Heart left ventricle (tissue), 16 donors: ENCODE data around the gene SHROOM3. TPM values are rescaled to one million over a fixed set of nuclear protein-coding genes. Genes with fewer than 3 reads are reported as not detected.

Source experiments
- ATAC-seq, 4 donors: fragments of 200-7000 bp; cut with Tn5 transposase; one replicate each; pipeline ENCODE4 v1.9.1; 2020 to 2022; ENCODE audit warnings: moderate library complexity in 4 of 4, mild to moderate bottlenecking in 3 of 4, moderate number of reproducible peaks in 1 of 4
- DNase-seq, 5 donors: peaks; one replicate each; pipeline ENCODE4 v3.0.0-alpha.2; 2020
- H3K27ac ChIP-seq, 12 donors: fragments of 200-600 bp; sonication (generic) in 4 of 12; one replicate each; pipeline versions ENCODE4 v1.5.0 to v1.8.0; 2016 to 2022; ENCODE audit warnings: mild to moderate bottlenecking in 2 of 12
- H3K27me3 ChIP-seq, 9 donors: fragments of 200-600 bp; sonication (generic) in 2 of 9; one replicate each; pipeline versions ENCODE4 v1.5.1 to v1.8.0; 2016 to 2022; ENCODE audit warnings: mild to moderate bottlenecking in 3 of 9
- H3K36me3 ChIP-seq, 9 donors: fragments of 200-600 bp; sonication (generic) in 2 of 9; one replicate each; pipeline versions ENCODE4 v1.5.0 to v1.8.0; 2018 to 2022; ENCODE audit warnings: mild to moderate bottlenecking in 2 of 9
- H3K4me1 ChIP-seq, 12 donors: fragments of 200-600 bp; sonication (generic) in 4 of 12; one replicate each; pipeline versions ENCODE4 v1.5.0 to v1.8.0; 2016 to 2022; ENCODE audit warnings: mild to moderate bottlenecking in 3 of 12
- H3K4me3 ChIP-seq, 12 donors: fragments of 200-600 bp; sonication (generic) in 4 of 12; one replicate each; pipeline versions ENCODE4 v1.5.0 to v1.8.0; 2017 to 2022; ENCODE audit warnings: mild to moderate bottlenecking in 9 of 12, moderate library complexity in 4 of 12
- H3K9me3 ChIP-seq, 12 donors: fragments of 200-600 bp; sonication (generic) in 4 of 12; one replicate each; pipeline versions ENCODE4 v1.5.0 to v1.8.0; 2016 to 2022; ENCODE audit warnings: mild to moderate bottlenecking in 1 of 12
- CTCF ChIP-seq, 12 donors: fragments of 200-600 bp; sonication (generic) in 4 of 12; IDR thresholded peaks; one replicate each; pipeline versions ENCODE4 v1.5.0 to v1.8.0; 2018 to 2022; ENCODE audit warnings: antibody characterized with exemption in 12 of 12, mild to moderate bottlenecking in 5 of 12
- POLR2A ChIP-seq, 2 donors: fragments of 450-650 bp; IDR thresholded peaks; one replicate each; pipeline ENCODE4 v1.6.1; 2017; ENCODE audit warnings: antibody characterized with exemption in 2 of 2, mild to moderate bottlenecking in 2 of 2, moderate library complexity in 2 of 2
- WGBS, 4 donors: extraction: QIAGEN DNeasy Blood & Tissue Kit in 2 of 4; methylation state at CpG; one replicate each; pipeline versions ENCODE4 v1.1.5 to v1.1.7; 2013 to 2018; 5-methylcytosine and 5-hydroxymethylcytosine counted together
- intact Hi-C, 10 donors: fragments of 100-400 bp; cut with DNase I; formaldehyde crosslinking; loops; one replicate each; pipeline versions ENCODE4 v1.11.1 to v1.14.2; 2022
- polyA plus RNA-seq, 2 donors: library from polyadenylated mRNA; stranded (reverse); fragments of 200-250 nt; gene quantifications; one replicate each; pipeline ENCODE4 v1.2.3, GENCODE V29; 2013
- total RNA-seq, 9 donors: library from RNA; depleted of rRNA in 2 of 9; stranded (reverse); fragments of >200 nt in 2 of 9; fragmentation: NEBNext Ultra II Directional in 3 of 9; extraction: Animal tissue kit (Norgen Biotek cat#: 25700) in 3 of 9; gene quantifications; one replicate each; pipeline versions ENCODE4 v1.1.0 to v1.2.4, GENCODE V29; 2016 to 2023
- donor health status: ischemic (EF 13 %, LVEDD 7.1; RV severe dilation, severe dysfunction).
- donor health status: healthy with polysubstance abuse.
- donor health status: DM: no; HTN: yes; CAD: no.
- donor health status: DM: no; HTN: no; CAD: no.
- donor health status: ischemic (EF 25% LVEDD 6.9; RV normal size, moderate dysfunction).
- donor health status: ischemic (EF 25% LVEDD 5.7; RV mildly dilated, moderate dysfunction).
- donor health status: healthy.
- donor health status: DM: yes; HTN: yes; CAD: no.
- donor health status: ischemic (EF 35%, LVEDD 5.7; RV mildly dilated, moderate dysfunction).
- donor health status: nonischemic (EF 11% LVEDD 7.7; RV severe dilation, severe dysfunction).
- donor health status: DM: yes; HTN: yes; CAD: no.
- donor health status: PGD.
- donor health status: ischemic (EF 29% LVEDD 5.4; RV normal size, mild dysfunction).
- donor health status: nonischemic (EF 23%, LVEDD 6.1; RV moderate dilation, normal function).

Gene SHROOM3
- total and polyA plus RNA-seq, 11 donors = 4.6 to 38.5 (median 20.3) TPM

- no peaks in the 10 kb centered on the region for H3K9me3 ChIP-seq
- TF ChIP-seq POLR2A (IDR thresholded peaks at IDR 0.05) (no peak), CTCF (IDR thresholded peaks at IDR 0.05) (no peak)
- no peaks in the 10 kb centered on the region for H3K36me3 ChIP-seq
- no peak for ATAC-seq
- no peak overlapping the region for H3K27ac ChIP-seq
- H3K27me3 ChIP-seq = no peaks in the 10 kb centered on the region
- intact Hi-C loops = no loop called here
- no peak overlapping the region for H3K4me3 ChIP-seq
- H3K4me1 ChIP-seq = peaks cover 0 to 22% (median 5%) of the 10 kb centered on the region in 12 donors
- DNase-seq = no peak
Measured at GRCh38 chr4:76538296-76538695, 103.3 kb downstream of the SHROOM3 start.

GRCh38 chr4:76539979-76540378, 105.0 kb downstream of the SHROOM3 start:
- ATAC-seq = peak in 1 of 4 donors; percentile 54
- H3K27ac ChIP-seq = peak overlapping the region in 1 of 12 donors; percentile 61

GRCh38 chr4:76540486-76540885, 105.5 kb downstream of the SHROOM3 start:
- Histone ChIP-seq H3K4me1 (peaks cover 0 to 17% (median 2%) of the 10 kb centered on the region in 12 donors), H3K27ac (peak overlapping the region in 1 of 12 donors; percentile 61), H3K4me3 (no peak overlapping the region), H3K9me3 (no peaks in the 10 kb centered on the region), H3K27me3 (no peaks in the 10 kb centered on the region), H3K36me3 (no peaks in the 10 kb centered on the region)
- no peak for DNase-seq
- TF ChIP-seq POLR2A (IDR thresholded peaks at IDR 0.05) (no peak), CTCF (IDR thresholded peaks at IDR 0.05) (no peak)
- no peak for ATAC-seq
- WGBS, 4 donors = 71 to 87% (median 78%) methylated on average over 2 of the region's 2 CpGs
- intact Hi-C loops = no loop called here

More at GRCh38 chr4:76539979-76540378, 105.0 kb downstream of the SHROOM3 start:
- no peak for DNase-seq
- H3K9me3 ChIP-seq = no peaks in the 10 kb centered on the region
- no peaks in the 10 kb centered on the region for H3K36me3 ChIP-seq
- H3K27me3 ChIP-seq = no peaks in the 10 kb centered on the region
- no peak overlapping the region for H3K4me3 ChIP-seq
- H3K4me1 ChIP-seq = peaks cover 0 to 17% (median 2%) of the 10 kb centered on the region in 12 donors
- intact Hi-C loops = no loop called here
- 72 to 79% (median 75%) methylated on average over 6 of the region's 6 CpGs for WGBS, 4 donors
- TF ChIP-seq POLR2A (IDR thresholded peaks at IDR 0.05) (no peak), CTCF (IDR thresholded peaks at IDR 0.05) (no peak)

GRCh38 chr4:76543378-76543777, 108.3 kb downstream of the SHROOM3 start:
- WGBS, 4 donors = 78 to 87% (median 85%) methylated on average over 5 of the region's 5 CpGs
- Histone ChIP-seq H3K4me1 (peaks cover 0 to 22% (median 3%) of the 10 kb centered on the region in 12 donors), H3K27ac (no peak overlapping the region), H3K27me3 (no peaks in the 10 kb centered on the region), H3K36me3 (no peaks in the 10 kb centered on the region), H3K9me3 (no peaks in the 10 kb centered on the region), H3K4me3 (no peak overlapping the region)
- no peak for TF ChIP-seq POLR2A (IDR thresholded peaks at IDR 0.05)
- TF ChIP-seq CTCF (IDR thresholded peaks at IDR 0.05) = no peak
- DNase-seq (no peak), ATAC-seq (no peak)
- intact Hi-C loops = no loop called here
